ENCODE data around the gene TTLL9.
A peak's percentile ranks its signal among the peaks of the same experiment; 100 is the strongest.
"Not testable (repeated sequence)": the region's sequence is repeated elsewhere in the genome, so short reads cannot be mapped to it uniquely, and the experiment has no call there.

TTLL9 gene

GRCh38 chr20:31869942-31870725, at the start of gene TTLL9, which contains the start of gene DUSP15:
Gene TTLL9, plus strand, starts transcription at chr20:31870634. Its CDS starts 493 bp downstream, at chr20:31871127.
Gene DUSP15, minus strand, starts transcription at chr20:31870527. Its CDS starts 190 bp downstream, at chr20:31870337.
- no peak for DNase-seq

- DNase-seq: no peak
Measured at GRCh38 chr20:31821427-31821826, 49.0 kb upstream of the TTLL9 start.

- peak; percentile 60 for DNase-seq
Measured at GRCh38 chr20:31822421-31823330, 47.8 kb upstream of the TTLL9 start.

- no peak for DNase-seq
Measured at GRCh38 chr20:31823360-31824124, 46.9 kb upstream of the TTLL9 start.

GRCh38 chr20:31824125-31824485, 46.3 kb upstream of the TTLL9 start:
- no peak for DNase-seq

- DNase-seq: no peak
Measured at GRCh38 chr20:31824554-31825313, 45.7 kb upstream of the TTLL9 start.

GRCh38 chr20:31826074-31826473, 44.4 kb upstream of the TTLL9 start:
- DNase-seq: no peak

GRCh38 chr20:31827059-31827458, 43.4 kb upstream of the TTLL9 start:
- no peak for DNase-seq

GRCh38 chr20:31828016-31828415, 42.4 kb upstream of the TTLL9 start:
- not testable (repeated sequence) for DNase-seq

GRCh38 chr20:31829731-31830130, 40.7 kb upstream of the TTLL9 start:
- no peak for DNase-seq

GRCh38 chr20:31830406-31830981, 39.9 kb upstream of the TTLL9 start:
- DNase-seq: no peak

- no peak for DNase-seq
Measured at GRCh38 chr20:31831211-31831610, 39.2 kb upstream of the TTLL9 start.

GRCh38 chr20:31831771-31832306, 38.6 kb upstream of the TTLL9 start:
- no peak for DNase-seq

- DNase-seq: no peak
Measured at GRCh38 chr20:31833130-31833930, 37.1 kb upstream of the TTLL9 start.

GRCh38 chr20:31833931-31834521, 36.4 kb upstream of the TTLL9 start:
- DNase-seq: no peak

GRCh38 chr20:31835554-31835953, 34.9 kb upstream of the TTLL9 start:
- no peak for DNase-seq

- no peak for DNase-seq
Measured at GRCh38 chr20:31835977-31836852, 34.2 kb upstream of the TTLL9 start.

- DNase-seq: no peak
Measured at GRCh38 chr20:31836853-31837608, 33.4 kb upstream of the TTLL9 start.

Measured in NCI-H774 (cell line).